GM18861 (cell line): ENCODE results near the gene MDFIC.
A peak's percentile ranks its signal among the peaks of the same experiment; 100 is the strongest.
"Not testable (repeated sequence)": the region's sequence is repeated elsewhere in the genome, so short reads cannot be mapped to it uniquely, and the experiment has no call there.

Experiments used
- ATAC-seq: cut with Tn5 transposase; IDR thresholded peaks from one replicate; pipeline ENCODE4 v1.9.1; 2021; ENCODE audit not compliant: unreplicated experiment

MDFIC gene, protein sequence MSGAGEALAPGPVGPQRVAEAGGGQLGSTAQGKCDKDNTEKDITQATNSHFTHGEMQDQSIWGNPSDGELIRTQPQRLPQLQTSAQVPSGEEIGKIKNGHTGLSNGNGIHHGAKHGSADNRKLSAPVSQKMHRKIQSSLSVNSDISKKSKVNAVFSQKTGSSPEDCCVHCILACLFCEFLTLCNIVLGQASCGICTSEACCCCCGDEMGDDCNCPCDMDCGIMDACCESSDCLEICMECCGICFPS

DNA sequence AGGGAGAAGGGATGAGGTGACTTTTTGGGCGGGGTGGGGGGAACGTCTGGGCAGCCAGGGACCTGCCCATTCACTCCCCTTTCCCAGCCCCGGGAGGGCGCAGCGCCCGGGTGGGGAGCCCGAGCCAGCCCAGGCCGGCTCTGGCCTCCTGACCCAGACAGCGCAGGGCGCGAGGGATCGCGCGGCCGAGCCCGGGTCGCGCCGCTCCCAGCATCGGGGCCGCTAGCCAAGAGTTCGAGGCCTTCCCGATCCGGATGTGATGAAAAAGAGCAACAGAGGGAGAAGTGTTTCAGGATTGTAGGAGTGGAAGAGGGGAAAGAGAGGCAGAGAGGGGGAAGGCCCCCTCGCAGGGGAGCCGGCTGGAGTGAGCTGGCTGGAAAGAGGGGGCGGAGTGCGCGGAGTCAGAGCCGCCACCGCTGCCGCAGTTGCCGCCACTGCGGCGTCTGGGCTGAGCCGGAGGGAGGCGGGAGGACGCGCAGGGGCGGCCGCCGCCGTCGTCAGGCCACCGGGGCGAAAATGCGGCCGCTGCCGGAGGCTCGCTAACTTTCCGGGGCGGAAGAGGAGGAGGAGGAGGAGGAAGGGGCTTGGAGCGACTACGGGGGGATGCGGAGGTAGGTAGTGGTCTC lies at the start of gene MDFIC:
TSS of gene MDFIC (plus strand) at position 69 of the 626 bp plus-strand sequence. CDS start 940 bp downstream, outside the sequence.
- peak; percentile 30 for ATAC-seq

DNA sequence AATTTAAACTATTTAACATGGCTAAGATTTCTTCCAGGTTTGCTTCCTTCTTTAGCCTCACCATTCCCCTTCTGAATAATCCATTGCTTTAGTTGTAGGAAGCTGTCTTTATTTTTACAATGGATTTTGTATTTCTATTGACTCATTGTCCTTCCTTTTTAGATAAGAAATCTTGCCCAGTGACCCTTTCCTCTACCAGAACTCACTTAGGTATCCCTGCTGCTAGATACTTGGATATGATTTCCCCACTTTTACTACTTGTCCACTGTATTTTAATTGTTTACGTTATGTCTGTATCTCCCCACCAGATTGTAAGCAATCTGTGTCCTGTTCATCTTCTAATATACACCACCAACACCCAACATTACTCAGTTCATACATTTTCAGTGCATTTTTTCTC lies 47.7 kb upstream of the MDFIC start:
- no peak for ATAC-seq

DNA sequence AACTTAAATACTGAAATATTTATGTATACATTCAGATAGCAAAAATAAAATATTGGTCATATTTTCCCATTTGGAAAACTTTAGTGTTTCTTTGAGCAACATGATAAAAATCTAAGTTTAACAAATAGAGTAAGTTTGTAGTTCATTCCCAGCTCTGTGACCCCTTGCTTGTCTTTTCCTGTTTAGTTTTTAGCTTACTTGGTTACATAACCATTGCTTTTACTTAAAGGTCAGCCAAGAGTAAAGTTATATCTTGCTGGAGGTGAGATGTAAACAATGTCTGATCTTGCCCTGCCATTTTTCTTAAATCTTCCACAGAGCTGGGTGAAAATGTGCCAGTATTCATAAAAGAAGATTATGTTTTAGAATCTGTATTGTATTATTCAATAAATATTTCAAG lies 46.7 kb upstream of the MDFIC start:
- no peak for ATAC-seq

DNA sequence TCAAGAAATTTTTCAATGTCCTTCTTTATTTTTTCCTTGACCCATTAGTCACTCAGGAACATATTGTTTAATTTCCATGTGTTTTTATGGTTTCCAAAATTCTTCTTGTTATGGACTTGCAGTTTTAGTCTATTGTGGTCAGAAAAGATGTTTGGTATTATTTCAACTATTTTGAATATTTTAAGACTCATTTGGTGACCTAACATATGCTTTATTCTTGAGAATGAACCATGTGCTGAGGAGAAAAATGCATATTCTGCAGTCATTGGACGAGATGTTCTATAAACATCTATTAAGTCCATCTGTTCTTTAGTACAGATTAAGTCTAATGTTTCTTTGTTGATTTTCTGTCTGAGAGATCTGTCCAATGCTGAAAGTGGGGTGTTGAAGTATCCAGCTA lies 42.3 kb upstream of the MDFIC start:
- ATAC-seq, result no peak

DNA sequence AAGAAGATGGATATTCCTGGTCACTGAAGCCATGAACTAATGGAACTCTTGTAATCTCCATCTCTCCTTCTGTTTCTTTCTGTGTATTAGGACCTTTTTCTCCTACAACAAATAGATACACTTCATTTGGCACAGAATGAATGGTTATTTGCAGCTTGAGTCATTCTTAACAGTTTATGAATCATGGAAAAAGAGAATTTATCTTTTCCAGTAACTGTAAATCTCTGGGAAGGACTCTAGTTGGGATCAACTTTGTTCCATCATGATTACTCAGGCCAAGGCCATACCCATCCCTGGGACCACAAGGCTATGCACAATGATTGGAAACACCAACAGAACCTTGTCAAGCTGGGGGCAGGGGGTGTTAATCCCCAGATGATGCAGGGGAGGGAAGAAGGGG lies 36.1 kb upstream of the MDFIC start:
- ATAC-seq, result no peak

DNA sequence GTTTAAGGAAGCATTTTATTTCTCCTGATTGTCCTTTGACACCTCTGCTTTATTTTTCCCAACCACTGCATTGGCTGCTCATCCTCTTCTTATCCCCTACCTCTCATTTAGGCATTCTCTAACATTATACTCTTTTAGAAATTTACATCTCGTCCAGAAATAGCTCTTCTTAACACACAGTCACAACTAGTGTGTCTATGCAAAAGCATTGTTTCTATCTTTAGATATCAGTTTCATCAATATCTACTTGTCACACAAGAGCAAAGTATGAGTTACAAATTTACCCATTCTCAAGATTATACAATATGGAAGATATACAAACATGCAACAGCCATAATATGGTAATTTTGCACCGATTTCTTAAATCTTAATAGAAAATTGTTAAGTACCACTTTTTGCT lies 35.7 kb upstream of the MDFIC start:
- no peak for ATAC-seq

DNA sequence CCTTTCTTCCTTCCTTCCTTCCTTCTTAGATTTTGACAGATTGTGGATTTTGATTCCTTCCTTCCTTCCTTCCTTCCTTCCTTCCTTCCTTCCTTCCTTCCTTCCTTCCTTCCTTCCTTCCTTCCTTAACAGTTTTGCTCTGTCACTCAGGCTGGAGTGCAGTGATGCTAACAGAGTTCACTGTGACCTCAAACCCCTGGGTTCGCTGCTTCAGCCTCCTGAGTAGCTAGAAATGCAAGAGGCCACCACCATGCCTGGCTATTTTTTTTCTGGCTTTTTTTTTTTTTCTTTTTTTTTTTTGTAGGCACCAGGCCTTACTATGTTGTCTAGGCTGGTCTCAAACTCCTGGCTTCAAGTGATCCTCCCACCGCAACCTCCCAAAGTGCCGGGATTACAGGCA lies 32.8 kb upstream of the MDFIC start:
- ATAC-seq, result not testable (repeated sequence)

DNA sequence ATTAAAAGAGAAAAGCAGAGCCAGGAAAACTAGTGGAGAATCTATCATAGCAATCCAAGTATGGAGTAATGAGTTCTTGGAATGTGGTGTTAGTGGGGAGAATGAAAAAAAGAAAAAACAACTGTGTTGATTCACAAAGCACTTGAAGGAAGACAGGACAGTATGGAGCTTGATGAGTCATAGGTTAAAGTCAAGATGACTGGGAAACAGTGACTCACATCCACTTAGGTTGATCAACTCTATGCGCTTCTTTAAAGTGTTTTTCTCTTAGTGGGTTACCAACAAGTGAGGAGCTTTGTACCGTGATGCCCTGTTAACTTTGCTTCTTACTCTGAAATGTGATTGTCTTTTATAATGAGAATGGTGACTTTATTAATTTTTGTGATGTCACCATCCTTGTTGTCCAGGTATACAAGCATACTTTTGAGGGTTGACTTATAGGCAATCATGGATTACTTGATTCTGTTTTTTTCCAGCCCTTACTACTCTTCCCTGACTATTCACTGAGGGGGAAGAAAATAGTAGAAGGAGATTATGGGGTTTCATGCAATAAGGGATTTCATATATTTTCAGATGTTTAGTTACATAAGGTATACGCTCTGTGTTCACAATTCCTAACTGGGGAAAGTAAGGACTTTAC lies 32.1 kb upstream of the MDFIC start:
- ATAC-seq, result peak; percentile 84

DNA sequence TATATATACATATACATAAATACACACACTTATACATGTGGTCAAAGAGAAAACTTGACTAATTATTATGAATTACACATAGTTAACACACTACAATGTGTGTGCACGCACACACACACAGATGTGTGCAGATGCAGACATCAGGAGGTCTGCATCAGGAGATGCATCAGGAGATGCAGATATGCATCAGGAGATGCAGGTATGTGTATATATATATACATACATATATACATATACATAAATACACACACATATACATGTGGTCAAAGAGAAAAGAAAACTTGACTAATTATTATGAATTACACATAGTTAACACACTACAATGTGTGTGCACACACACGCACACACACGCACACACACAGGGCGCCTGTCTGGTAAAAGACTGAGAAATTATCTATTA lies 31.3 kb upstream of the MDFIC start:
- ATAC-seq, result no peak

DNA sequence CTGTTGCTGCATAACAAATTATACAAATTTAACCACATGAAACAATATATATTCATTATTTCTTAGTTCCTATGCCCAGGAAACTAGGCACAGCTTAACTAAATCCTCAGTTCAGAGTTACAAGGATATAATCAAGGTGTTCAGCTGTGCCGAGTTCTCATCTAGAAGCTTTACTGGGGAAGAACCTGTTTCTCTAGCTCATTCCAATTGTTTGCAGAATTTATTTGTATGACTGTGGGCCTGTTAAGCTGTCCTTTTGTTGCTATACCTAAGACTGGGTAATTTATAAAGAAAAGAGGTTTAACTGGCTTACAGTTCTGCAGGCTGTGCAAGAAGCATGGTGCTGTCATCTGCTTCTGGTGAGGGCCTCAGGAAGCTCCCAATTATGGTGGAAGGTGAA lies 21.8 kb upstream of the MDFIC start:
- ATAC-seq, result no peak

DNA sequence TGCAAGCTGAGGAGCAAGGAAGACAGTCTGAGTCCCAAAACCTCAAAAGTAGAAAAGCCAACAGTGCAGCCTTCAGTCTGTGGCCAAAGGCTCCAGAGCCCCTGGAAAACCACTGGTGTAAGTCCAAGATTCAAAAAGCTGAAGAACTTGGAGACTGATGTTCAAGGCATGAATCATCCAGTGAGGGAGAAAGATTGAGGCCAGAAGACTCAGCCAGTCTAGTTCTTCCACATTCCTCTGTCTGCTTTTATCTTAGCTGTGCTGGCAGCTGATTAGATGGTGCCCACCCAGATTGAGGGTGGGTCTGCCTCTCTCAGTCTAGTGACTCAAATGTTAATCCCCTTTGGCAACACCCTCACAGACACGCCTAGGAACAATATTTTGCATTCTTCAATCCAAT lies 20.1 kb upstream of the MDFIC start:
- ATAC-seq, result no peak

DNA sequence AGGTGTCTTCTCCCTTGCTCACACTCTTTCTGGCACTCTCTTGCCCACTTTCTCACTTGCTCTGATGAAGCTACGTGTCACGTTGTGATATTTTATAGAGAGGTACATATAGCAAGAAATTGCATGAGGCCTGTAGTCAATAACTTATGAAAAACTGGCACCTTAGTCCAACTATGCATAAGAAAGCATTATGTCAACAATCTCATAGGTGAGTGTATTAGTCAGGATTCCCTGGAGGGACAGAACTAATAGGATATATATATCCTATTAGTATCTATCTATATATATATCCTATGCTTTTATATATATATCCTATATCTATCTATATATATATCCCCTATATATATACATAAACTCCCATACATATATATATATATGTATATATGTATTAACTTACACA lies 18.8 kb upstream of the MDFIC start:
- no peak for ATAC-seq

DNA sequence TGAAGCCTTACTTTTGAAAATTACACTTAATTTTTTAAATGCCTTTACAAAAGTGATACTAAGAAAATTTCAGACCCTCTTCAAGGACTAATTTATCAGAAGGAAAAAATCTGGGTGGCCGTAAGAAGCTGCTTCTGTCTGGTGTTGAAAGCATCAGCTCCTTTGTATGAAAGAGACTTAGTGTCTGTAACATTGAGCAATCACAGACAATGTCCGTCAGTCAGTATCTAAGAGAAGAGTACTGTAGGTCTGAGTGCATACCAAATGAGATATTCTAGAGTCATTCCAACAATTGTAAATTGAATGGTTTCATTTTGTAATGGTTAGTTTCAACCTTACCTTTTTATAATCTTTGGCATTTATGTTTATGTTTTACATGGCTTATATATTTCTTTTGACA lies 11.1 kb upstream of the MDFIC start:
- ATAC-seq, result no peak

DNA sequence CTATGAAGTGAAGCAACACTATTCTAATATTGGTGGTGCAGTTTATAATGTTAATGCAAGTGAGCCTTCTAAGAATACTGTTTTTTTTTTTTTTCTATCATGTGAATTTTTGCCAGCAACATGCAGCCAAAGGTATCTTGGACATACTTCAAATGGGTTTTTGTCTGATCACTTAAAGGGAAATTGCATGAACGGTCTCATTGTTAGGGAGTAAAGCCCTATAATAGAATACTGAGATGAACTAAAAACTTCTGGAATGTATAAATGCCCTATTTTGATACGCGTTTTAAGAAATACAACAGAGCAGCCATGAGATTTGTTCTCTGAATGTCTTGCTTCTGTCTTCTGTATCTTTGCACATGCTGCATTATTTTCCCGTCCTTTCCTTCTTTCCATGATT lies 10.5 kb upstream of the MDFIC start:
- no peak for ATAC-seq

DNA sequence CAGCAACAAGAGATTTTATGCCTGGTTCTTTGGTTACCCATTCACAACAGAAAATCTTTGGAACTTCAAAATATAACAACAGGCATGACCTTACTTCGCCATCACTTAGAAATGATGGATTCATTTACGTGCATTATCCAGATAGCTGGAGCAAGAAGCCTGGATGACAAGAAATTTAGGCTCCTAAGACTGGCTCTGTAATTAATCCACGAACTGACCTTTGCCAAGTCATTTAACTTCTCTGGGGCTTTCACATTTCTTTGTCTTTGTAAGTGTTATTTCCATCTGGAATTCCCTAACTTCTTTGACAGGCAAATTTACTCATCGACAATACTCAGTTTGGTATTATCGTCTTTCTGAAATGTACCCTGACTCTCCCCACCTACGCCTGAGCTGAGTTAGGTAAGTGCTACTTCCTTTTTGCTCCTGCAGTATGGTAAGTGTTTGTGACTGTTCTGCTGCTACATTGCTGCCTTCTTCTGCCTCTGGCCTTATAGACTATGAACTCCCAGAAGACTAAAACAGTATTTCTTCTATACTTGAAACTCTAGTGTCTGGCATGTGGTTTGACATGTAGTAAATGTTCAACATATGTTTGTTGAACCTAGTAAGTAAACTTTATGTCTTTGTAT lies 5.5 kb upstream of the MDFIC start:
- peak; percentile 92 for ATAC-seq

DNA sequence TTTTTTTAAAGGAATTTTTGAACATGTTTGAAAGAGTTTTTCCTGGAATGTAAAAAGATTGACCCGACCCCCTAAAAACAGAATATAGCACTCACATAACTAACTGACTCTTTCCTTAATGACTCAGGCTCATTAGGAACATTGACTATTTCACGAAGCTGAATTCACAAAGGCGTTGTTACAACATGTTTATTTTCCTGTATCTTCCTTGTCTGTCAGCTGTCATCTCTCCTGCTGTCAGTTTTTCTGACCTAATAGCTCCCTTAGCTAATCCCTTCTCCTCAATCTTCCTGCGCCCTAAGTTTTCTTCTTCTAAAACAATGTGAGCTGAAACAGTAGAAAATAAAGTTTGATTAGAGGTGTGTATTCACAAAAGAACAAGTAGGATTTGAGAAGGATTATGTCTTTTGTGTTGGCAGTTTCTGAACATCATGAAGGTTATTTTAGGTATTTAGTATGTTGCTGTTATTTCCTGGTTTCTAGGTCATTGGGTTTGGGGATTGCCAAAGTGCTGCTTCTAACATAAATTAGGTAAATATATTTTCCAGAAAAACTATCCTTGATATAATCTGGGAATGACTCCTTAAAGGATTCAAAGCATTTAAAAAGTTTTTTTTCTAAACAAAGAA lies 4.6 kb upstream of the MDFIC start:
- ATAC-seq, result no peak

DNA sequence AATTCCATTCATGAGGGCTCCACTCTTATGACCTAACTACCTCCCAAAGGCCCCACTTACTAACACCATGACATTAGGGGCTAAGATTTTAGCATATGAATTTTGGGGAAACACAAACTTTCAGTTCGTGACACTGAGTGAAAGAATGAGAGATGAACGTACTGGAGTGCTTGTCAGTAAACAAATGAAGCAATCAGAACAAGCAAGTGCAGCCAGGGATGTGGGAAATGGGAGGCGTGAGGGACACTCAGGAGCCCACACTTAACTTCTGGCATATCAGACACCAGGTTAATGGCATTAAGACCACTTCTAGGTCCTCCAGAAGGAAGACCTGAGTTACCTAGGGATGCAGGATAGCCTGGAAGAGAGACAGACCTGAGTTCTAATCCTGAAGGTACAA lies 2.3 kb upstream of the MDFIC start:
- no peak for ATAC-seq

DNA sequence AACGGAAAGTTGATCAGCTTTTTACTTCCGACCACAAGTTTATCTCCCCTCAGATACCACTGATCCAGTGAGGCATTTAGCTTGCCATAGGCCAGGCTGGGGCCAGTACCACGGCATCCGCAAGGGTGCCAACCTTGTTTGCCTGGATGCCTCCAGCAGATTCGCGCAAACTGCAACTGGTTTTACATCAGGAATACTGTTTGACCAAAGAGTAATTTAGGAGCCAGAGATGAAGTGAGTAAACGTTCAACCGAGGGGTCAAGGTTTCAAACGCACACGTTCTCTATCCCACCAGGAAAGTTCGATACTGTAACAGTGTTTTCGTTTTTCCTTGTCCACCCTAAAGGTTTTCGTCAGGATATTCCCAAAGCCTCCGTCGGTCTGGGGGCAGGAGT lies 266 bp upstream of the MDFIC start:
- ATAC-seq, result no peak

DNA sequence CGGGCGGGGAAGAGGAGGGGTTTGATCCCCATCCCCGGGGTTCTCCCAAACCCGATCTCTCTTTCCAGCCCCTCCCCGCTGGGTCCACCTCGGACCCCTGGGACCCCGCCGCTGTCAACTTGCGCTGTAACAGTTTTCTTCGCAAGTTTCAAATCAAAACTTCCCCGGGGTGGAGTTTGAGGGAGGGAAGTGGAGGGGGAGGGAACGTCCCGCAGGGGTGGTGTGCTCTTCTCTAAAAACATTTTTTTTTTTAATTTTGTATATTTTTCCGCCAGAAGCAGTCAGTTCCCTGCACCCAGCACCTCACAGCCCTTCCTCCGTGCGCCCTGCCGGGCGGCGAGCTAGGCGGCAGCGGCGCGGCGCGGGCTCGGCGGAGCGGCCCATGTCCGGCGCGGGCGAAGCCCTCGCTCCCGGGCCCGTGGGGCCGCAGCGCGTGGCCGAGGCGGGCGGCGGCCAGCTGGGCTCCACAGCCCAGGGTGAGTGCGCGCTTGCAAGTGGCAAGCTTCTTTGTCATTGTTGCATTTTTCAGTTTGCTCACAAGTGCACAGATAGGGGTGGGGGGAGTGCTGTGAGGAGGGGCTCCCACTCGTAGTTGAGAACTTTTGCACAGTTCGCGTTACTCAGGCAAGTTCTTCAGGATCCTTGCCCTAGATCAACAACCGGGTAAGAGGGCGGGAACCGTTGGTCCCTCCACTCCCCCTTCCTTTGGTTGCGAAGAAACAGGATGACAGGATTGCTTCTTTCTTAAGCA lies 933 bp downstream of the MDFIC start:
- ATAC-seq, result no peak

DNA sequence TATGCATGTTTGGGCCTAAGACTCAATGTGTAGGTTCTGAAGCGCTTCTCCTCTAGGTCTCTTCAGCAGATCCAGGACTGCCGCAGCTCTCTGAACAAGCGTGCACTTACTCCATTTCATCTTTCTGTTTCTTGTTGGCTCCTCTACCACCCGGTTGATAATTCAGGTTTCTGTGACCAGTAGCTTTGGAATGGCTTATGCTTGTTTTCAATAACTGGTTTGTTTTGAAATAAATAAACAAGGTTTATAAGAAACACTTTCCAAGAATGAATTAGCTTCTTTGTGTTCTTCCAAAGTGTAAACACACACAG lies 1.5 kb downstream of the MDFIC start:
- no peak for ATAC-seq

DNA sequence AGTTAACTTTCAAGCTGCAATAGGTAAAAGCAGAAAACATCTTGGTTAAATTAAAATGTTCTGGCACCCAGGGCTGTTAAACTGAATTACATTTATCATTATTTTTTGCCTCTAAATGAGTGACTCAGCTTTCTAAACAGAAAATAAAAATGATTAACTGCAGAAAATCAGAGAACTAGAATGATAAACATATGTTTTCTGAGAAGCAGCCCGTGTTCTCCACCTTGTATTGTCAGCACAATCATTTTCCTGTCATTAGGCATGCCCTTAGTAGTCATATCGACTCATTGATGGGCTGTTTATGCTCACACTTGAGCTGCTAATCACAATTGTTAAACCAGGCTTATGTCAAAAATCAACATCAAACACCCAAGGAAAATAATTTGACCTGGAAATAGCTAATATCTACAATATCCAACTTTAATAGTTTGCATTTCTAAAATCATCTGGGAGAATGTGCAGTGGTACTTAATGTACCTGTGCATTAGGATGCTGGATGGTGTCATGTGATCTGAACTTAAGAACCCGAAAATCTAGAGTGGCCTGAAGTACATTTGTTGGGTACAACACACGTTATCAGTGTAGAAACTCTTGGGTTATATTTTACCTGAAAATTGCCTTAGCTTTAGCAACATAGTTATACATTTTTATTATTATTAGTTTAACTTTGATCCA lies 2.3 kb downstream of the MDFIC start:
- peak; percentile 25 for ATAC-seq
